Measurements from ENCODE around the gene GPANK1. TPM values are rescaled to one million over a fixed set of nuclear protein-coding genes. Genes with fewer than 3 reads are reported as not detected.

The GPANK1 gene
- total and polyA plus RNA-seq, 2 of the 13 experiments (the other 11 are each of a cell fraction or from before 2014, with no cell fraction given), result 15.4 to 22.8 TPM

DNA sequence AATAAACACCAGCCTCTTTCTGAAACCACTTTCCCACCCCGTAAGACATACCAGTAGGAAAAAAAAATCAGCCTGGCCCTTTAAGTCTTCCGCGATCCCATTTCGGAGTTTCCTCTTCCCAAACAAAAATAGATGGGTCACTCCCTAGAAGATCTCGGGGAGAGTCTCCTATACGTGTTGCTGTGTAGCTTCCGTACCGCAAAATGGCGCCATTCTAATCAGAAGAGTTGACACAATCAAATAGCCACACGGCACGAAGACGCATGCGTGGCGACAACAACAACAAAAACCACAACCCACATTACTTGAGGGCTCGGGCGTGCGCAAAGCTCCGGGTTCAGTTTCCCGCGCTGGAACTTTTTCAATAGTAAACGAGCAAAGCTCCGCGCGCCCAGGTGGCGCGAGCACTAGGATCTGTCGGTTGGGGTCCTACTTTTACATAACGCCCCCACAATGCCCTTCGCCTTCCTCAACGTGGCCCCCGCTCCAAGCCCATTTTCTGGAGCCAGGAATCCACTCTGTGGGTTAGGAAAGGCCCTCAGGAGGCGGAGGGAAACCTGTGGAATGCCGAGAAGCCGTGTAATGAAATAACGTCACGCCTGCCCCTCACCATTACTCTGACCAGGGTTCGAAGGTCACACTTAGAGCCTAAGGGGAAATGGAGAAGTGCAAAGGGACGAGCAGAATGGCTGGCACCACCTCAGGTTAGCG, at the start of gene GPANK1 (continued):
- no peak for TF ChIP-seq SMYD3 (CRISPR knock-in tag; IDR thresholded peaks at IDR 0.05)
- TF ChIP-seq IRF1 (CRISPR knock-in tag; IDR thresholded peaks at IDR 0.05; ENCODE audit: low read depth), result no peak
- TF ChIP-seq THAP11 (CRISPR knock-in tag; IDR thresholded peaks at IDR 0.05), result peak; percentile 87
- no peak for TF ChIP-seq MBD4 (IDR thresholded peaks at IDR 0.05; ENCODE audit: borderline replicate concordance, low read length)
- no peak for TF ChIP-seq GPN1 (CRISPR knock-in tag; IDR thresholded peaks at IDR 0.05; ENCODE audit: borderline replicate concordance)
- peak; percentile 37 for TF ChIP-seq RBM22 (optimal IDR thresholded peaks at IDR 0.05; ENCODE audit: low read length)
- 0 out of 2 replicates have a peak, but pooled peaks have one; percentile 63 for TF ChIP-seq ZNF616 (CRISPR knock-in tag; IDR thresholded peaks at IDR 0.05; ENCODE audit: low read depth)
- 0 out of 2 replicates have a peak, but pooled peaks have one; percentile 36 for TF ChIP-seq GMEB1 (CRISPR knock-in tag; IDR thresholded peaks at IDR 0.05; ENCODE audit: borderline replicate concordance)
- TF ChIP-seq ZBTB4 (CRISPR knock-in tag; IDR thresholded peaks at IDR 0.05; ENCODE audit: borderline replicate concordance), result no peak
- peak; percentile 51; the same call in 1 of the 2 replicates for TF ChIP-seq ZBTB10 (CRISPR knock-in tag; IDR thresholded peaks at IDR 0.05; ENCODE audit: borderline replicate concordance)
- peak; percentile 29; the same call in 1 of the 2 replicates for TF ChIP-seq MAF1 (CRISPR knock-in tag; IDR thresholded peaks at IDR 0.05; ENCODE audit: borderline replicate concordance)
- TF ChIP-seq ZFP36L2 (CRISPR knock-in tag; IDR thresholded peaks at IDR 0.05), result no peak; the same call in 1 of the 2 replicates
- peak; percentile 94 for TF ChIP-seq ZNF274 (CRISPR knock-in tag; IDR thresholded peaks at IDR 0.05)
- TF ChIP-seq ZNF44 (CRISPR knock-in tag; IDR thresholded peaks at IDR 0.05), result peak; percentile 46; the same call in 1 of the 2 replicates
- peak; percentile 85 for TF ChIP-seq ZNF766 (CRISPR knock-in tag; IDR thresholded peaks at IDR 0.05; ENCODE audit: borderline replicate concordance)
- TF ChIP-seq IKZF1 (IDR thresholded peaks at IDR 0.05), result no peak
- peak; percentile 85 for TF ChIP-seq FOXK2 (IDR thresholded peaks at IDR 0.05)
- TF ChIP-seq ZSCAN20 (CRISPR knock-in tag; IDR thresholded peaks at IDR 0.05; ENCODE audit: borderline replicate concordance), result 0 out of 2 replicates have a peak, but pooled peaks have one; percentile 21
- TF ChIP-seq, protein P1, sequence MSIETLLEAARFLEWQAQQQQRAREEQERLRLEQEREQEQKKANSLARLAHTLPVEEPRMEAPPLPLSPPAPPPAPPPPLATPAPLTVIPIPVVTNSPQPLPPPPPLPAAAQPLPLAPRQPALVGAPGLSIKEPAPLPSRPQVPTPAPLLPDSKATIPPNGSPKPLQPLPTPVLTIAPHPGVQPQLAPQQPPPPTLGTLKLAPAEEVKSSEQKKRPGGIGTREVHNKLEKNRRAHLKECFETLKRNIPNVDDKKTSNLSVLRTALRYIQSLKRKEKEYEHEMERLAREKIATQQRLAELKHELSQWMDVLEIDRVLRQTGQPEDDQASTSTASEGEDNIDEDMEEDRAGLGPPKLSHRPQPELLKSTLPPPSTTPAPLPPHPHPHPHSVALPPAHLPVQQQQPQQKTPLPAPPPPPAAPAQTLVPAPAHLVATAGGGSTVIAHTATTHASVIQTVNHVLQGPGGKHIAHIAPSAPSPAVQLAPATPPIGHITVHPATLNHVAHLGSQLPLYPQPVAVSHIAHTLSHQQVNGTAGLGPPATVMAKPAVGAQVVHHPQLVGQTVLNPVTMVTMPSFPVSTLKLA (IDR thresholded peaks at IDR 0.05), result peak; percentile 86

Data from HepG2 (cell line).